HG03103 (cell line): ENCODE measurements around the gene TIMM22.

Experiments
- ATAC-seq: cut with Tn5 transposase; IDR thresholded peaks from one replicate; pipeline ENCODE4 v1.9.1; 2021; ENCODE audit warnings: low read depth; ENCODE audit not compliant: unreplicated experiment

Gene TIMM22

GRCh38 chr17:1000597-1001461 lies 3.9 kb downstream of the TIMM22 start:
- ATAC-seq, result no peak

- ATAC-seq, result no peak
Observed at GRCh38 chr17:1001640-1002411, 4.9 kb downstream of the TIMM22 start.

DNA sequence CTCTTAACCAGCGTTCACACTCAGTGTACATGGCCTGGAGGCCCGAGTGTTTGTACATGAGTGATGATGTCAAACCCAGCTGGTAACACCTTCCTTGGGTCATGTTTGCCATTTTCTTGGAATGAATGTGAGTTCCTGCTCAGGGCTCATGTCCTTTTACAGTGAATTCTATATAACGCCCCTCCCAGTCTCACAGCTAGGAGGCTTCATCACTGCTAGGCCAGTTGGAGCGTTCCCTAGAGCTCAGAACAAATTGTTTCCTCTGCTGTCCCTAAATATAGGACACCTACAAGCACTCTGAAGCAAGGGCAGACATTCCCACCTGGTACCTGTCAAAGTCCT lies 5.5 kb downstream of the TIMM22 start:
- ATAC-seq, result no peak

GRCh38 chr17:1002771-1003555 lies 6.0 kb downstream of the TIMM22 start:
- no peak for ATAC-seq

GRCh38 chr17:1003633-1003971 lies 6.7 kb downstream of the TIMM22 start:
- ATAC-seq, result no peak

DNA sequence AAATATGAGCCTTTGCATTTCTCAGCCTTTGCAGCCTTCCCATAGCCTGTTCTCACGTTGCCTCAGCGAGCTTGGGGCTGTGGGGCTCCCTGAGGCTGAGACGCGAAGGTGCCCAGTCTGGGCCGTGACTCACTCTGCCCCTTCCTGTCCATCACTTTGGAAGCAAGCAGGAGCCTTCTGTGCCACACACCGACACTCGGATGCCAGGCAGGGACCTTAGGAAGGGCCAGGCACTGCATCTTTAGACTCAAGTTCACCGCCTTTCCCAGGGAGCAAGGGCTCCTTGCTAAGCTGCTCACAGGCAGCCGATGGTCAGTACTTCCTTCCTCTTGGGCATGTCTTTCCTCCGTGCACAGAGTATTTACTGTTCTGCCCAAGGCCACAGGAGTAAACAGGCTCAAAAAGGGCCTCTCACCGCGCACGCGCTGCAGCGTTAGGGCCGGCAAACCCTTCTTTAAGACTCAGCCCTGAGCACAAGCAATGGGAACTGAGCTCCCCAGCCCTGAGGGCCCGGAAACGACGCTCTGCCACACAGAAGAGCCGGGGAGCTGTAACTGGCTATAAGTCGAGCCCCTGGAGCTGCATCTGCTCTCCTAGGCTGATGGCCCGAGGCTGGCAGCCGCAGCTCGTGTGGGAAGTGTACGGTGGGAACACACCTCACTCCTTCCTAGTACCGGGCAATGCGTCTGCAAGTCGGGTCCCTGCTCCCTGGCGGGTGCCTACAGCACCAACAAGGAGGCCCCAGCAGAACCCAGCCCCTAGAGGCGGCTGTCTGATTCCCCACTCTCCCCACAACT lies 7.2 kb downstream of the TIMM22 start:
- ATAC-seq, result no peak

GRCh38 chr17:1004769-1005295 lies 7.9 kb downstream of the TIMM22 start:
- no peak for ATAC-seq

GRCh38 chr17:1005361-1005946 lies 8.5 kb downstream of the TIMM22 start:
- ATAC-seq, result no peak

GRCh38 chr17:1006054-1006453 lies 9.1 kb downstream of the TIMM22 start:
- ATAC-seq, result no peak

DNA sequence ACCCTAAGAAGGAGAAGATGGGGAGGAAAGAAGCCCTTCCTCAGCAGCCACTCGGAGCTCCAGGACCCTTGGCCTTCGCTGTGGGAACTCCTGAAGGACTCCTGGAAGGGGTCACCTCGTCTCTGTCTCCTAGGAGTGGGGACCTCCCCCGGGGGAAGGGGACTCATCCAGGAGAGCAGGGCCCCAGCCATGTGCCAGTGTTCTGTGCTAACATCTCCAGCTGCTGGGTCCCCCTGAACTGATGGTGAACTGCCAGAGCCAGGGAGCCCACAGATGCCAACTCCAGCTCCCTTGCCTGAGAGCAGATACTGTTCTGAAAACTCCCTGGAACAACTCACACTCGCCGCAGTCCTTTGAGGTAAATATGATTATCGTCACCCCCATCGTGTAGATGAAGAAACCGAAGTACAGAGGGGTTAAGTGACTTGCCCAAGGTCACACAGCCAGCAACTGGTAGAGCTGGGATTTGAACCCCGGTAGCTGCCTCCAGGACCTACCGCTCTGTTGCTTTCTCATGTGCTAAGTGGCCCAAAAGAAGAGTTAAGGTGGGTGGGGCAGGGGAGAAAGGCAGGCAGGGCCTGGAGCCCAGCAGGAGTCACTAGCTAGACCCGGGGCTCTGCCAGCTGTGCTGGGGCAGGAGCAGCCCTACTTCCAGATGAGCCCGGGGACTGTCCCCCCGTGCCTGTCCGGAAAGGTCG lies 10.5 kb downstream of the TIMM22 start:
- no peak for ATAC-seq

- ATAC-seq, result no peak
Observed at GRCh38 chr17:1008008-1008761, 11.3 kb downstream of the TIMM22 start.

DNA sequence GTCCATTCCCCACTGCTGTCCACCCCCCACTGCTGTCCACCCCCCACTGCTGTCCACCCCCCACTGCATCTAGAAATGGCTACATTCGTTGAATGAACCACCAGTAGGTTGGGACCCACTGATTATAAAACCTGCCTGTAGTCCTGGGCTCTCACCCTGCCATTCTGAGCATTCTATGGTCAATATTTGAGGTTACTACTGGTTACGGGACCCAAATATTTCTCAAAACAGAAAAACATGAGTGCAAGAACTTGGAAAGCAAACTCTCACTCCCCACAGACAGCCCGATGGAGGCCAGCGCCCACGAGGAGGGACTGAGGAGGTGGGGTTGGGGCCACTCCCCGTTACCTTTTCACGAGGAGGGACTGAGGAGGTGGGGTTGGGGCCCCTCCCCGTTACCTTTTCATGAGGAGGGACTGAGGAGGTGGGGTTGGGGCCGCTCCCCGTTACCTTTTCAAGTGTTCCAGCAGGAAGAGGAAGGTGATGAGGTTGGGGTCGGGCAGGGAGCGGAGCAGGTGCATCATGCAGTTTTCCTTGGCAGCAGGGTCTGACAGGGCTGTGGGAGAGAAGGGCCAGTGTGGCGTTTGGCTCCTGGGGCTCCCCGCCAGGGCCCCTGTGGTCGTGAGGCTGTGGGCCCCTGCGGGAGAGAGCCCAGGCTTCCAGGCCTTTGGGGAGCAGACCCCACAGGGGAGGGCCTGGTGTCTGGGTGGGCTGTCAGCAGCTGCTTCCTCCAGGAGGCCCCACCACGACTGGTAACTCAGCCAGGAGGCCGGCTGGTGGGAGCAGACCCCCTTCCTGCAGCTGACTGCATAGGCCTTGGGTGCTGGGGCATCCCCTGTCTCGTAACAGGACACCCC lies 12.5 kb downstream of the TIMM22 start:
- ATAC-seq, result no peak

DNA sequence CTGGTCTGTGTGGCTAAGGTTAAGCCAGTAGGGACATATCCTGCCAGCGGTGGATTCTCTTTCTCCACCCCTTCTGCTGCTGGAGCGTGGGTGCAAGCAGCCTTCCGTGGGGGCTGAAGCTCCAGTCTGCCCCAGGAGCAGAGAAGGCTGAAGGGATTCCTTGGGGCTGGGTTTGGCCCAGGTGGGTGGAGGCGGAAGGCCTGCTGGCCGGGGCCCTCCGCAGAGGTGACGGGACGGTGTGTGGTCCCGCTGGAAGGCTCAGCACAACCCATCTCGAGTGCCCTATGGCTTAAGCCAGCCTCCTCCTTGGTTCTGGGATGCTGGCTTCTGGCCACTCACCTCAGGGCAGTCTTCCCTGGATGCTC lies 13.1 kb downstream of the TIMM22 start:
- ATAC-seq, result no peak

DNA sequence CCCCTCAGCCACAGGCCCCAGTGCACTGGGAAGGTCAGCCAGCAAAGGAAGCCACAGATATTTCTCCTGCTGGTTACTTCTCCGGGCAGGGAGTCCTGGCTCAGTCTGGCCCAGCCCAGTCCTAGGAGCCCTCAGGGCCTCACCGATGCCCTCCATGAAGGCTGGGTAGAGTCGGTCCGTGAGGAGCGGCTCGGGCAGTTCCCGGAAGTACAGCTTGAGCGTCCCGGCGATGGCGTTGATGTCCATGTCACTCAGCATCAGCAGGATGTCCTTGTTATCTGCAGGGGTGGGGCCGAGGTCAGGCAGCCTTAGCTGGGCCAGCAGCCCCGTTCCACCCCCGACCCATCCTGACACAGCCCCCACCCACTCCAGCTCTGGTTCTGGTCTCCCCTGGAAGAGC lies 13.7 kb downstream of the TIMM22 start:
- no peak for ATAC-seq

- no peak for ATAC-seq
Observed at GRCh38 chr17:1011138-1011537, 14.2 kb downstream of the TIMM22 start.

GRCh38 chr17:1011760-1012735 lies 15.1 kb downstream of the TIMM22 start:
- ATAC-seq, result no peak
